H9 (cell line): ENCODE data around the gene FPR2. TPM values are rescaled to one million over a fixed set of nuclear protein-coding genes. Genes with fewer than 3 reads are reported as not detected.

Experiments
- DNase-seq: peaks from one replicate; pipeline ENCODE4 v3.0.0-alpha.2; 2017
- H2AFZ ChIP-seq: one replicate; pipeline ENCODE4 v1.6.1; 2013; ENCODE audit warnings: mild to moderate bottlenecking, low read length, control low read depth, moderate library complexity
- H2AK5ac ChIP-seq: 2 replicates; pipeline ENCODE4 v1.6.1; 2013; ENCODE audit warnings: low read length, control low read depth, mixed read lengths; ENCODE audit not compliant: insufficient read length
- H2BK120ac ChIP-seq: one replicate; pipeline ENCODE4 v1.6.1; 2013; ENCODE audit warnings: low read depth, mild to moderate bottlenecking, low read length, control low read depth, inconsistent platforms; ENCODE audit not compliant: poor library complexity, severe bottlenecking
- H2BK12ac ChIP-seq: 2 replicates; pipeline ENCODE4 v1.6.1; 2013; ENCODE audit warnings: low read length, control low read depth, mixed read lengths, low read depth; ENCODE audit not compliant: insufficient read length
- H2BK15ac ChIP-seq: 2 replicates; pipeline ENCODE4 v1.6.1; 2013; ENCODE audit warnings: low read depth, low read length, control low read depth
- H2BK20ac ChIP-seq: one replicate; pipeline ENCODE4 v1.6.1; 2013; ENCODE audit warnings: low read depth, mild to moderate bottlenecking, low read length, control low read depth, inconsistent platforms; ENCODE audit not compliant: poor library complexity, severe bottlenecking
- H2BK5ac ChIP-seq: 2 replicates; pipeline ENCODE4 v1.6.1; 2013; ENCODE audit warnings: low read length, control low read depth, mixed read lengths; ENCODE audit not compliant: insufficient read length
- H3K14ac ChIP-seq: 2 replicates; pipeline ENCODE4 v1.6.1; 2013; ENCODE audit warnings: low read length, control low read depth; ENCODE audit not compliant: insufficient read depth
- H3K18ac ChIP-seq: 2 replicates; pipeline ENCODE4 v1.6.1; 2013; ENCODE audit warnings: low read depth, mild to moderate bottlenecking, mixed read lengths, low read length, control low read depth; ENCODE audit not compliant: insufficient read length
- H3K23ac ChIP-seq: 2 replicates; pipeline ENCODE4 v1.6.1; 2013; ENCODE audit warnings: low read length, control low read depth, mixed read lengths, low read depth; ENCODE audit not compliant: insufficient read length
- H3K23me2 ChIP-seq: 2 replicates; pipeline ENCODE4 v1.6.1; 2013; ENCODE audit warnings: low read depth, mild to moderate bottlenecking, mixed read lengths, low read length, control low read depth; ENCODE audit not compliant: insufficient read length, poor library complexity, severe bottlenecking
- H3K27ac ChIP-seq: 2 replicates; pipeline ENCODE4 v1.5.1; 2013; ENCODE audit warnings: low read length, control low read depth, mixed read lengths, low read depth; ENCODE audit not compliant: insufficient read length
- H3K27me3 ChIP-seq: 2 replicates; pipeline ENCODE4 v1.6.1; 2013; ENCODE audit warnings: low read length, control low read depth, inconsistent platforms; ENCODE audit not compliant: insufficient read depth
- H3K4ac ChIP-seq: 2 replicates; pipeline ENCODE4 v1.6.1; 2013; ENCODE audit warnings: low read depth, mild to moderate bottlenecking, control low read depth, inconsistent platforms, low read length, moderate library complexity
- H3K4me1 ChIP-seq: 2 replicates; pipeline ENCODE4 v1.6.1; 2013; ENCODE audit warnings: low read length, control low read depth, inconsistent platforms; ENCODE audit not compliant: insufficient read depth
- H3K4me2 ChIP-seq: 2 replicates; pipeline ENCODE4 v1.6.1; 2013; ENCODE audit warnings: low read length, control low read depth, mixed read lengths; ENCODE audit not compliant: insufficient read length, insufficient read depth
- H3K56ac ChIP-seq: 2 replicates; pipeline ENCODE4 v1.6.1; 2013; ENCODE audit warnings: low read depth, mild to moderate bottlenecking, mixed read lengths, low read length, control low read depth; ENCODE audit not compliant: insufficient read length
- H3K79me1 ChIP-seq: 2 replicates; pipeline ENCODE4 v1.6.1; 2013; ENCODE audit warnings: low read depth, mild to moderate bottlenecking, moderate library complexity, low read length, control low read depth, inconsistent platforms; ENCODE audit not compliant: insufficient read depth, poor library complexity, severe bottlenecking
- H3K79me2 ChIP-seq: 2 replicates; pipeline ENCODE4 v1.6.1; 2013; ENCODE audit warnings: low read length, control low read depth, inconsistent platforms; ENCODE audit not compliant: insufficient read depth
- H3K9ac ChIP-seq: 2 replicates; pipeline ENCODE4 v1.6.1; 2013; ENCODE audit warnings: low read length, control low read depth, mixed read lengths; ENCODE audit not compliant: insufficient read length; ENCODE audit errors: extremely low read depth
- H3K9me3 ChIP-seq: one replicate; pipeline ENCODE4 v1.6.1; 2013; ENCODE audit warnings: low read depth, low read length, inconsistent platforms; ENCODE audit not compliant: control insufficient read depth
- H3T11ph ChIP-seq: one replicate; pipeline ENCODE4 v1.6.1; 2013; ENCODE audit warnings: mild to moderate bottlenecking, low read length, control low read depth, inconsistent platforms
- H4K20me1 ChIP-seq: one replicate; pipeline ENCODE4 v1.6.1; 2013; ENCODE audit not compliant: control insufficient read depth, insufficient read length, insufficient read depth
- H4K5ac ChIP-seq: 2 replicates; pipeline ENCODE4 v1.6.1; 2013; ENCODE audit warnings: low read depth, mild to moderate bottlenecking, mixed read lengths, low read length, control low read depth; ENCODE audit not compliant: insufficient read length
- H4K8ac ChIP-seq: replicated peaks from 2 replicates; pipeline ENCODE4 v1.6.1; 2013; ENCODE audit warnings: low read length, control low read depth, mixed read lengths, low read depth; ENCODE audit not compliant: insufficient read length
- H4K91ac ChIP-seq: 2 replicates; pipeline ENCODE4 v1.6.1; 2013; ENCODE audit warnings: low read depth, mild to moderate bottlenecking, moderate library complexity, mixed read lengths, low read length, control low read depth; ENCODE audit not compliant: insufficient read length
- H3K27ac Mint-ChIP-seq, 3 experiments: 2 replicates in 2 of 3; 3 replicates in 1 of 3; pipeline ENCODE4 v1.8.0; 2020 to 2021; ENCODE audit warnings: mixed read lengths in 3 of 3, mild to moderate bottlenecking in 1 of 3, moderate library complexity in 1 of 3
- H3K27me3 Mint-ChIP-seq: 2 replicates; pipeline ENCODE4 v1.8.0; 2021; ENCODE audit warnings: low read depth, mild to moderate bottlenecking, moderate library complexity, mixed read lengths
- H3K36me3 Mint-ChIP-seq, 3 experiments: 2 replicates in 2 of 3; 3 replicates in 1 of 3; pipeline ENCODE4 v1.8.0; 2020 to 2021; ENCODE audit warnings: low read depth in 3 of 3, mixed read lengths in 3 of 3; ENCODE audit not compliant: insufficient read depth in 1 of 3
- H3K4me1 Mint-ChIP-seq, 2 experiments: 2 replicates each; pipeline ENCODE4 v1.8.0; 2020; ENCODE audit warnings: mixed read lengths in 2 of 2
- H3K4me3 Mint-ChIP-seq, 2 experiments: 2 replicates in 1 of 2; 3 replicates in 1 of 2; pipeline ENCODE4 v1.8.0; 2020 to 2021; ENCODE audit warnings: mild to moderate bottlenecking in 2 of 2, mixed read lengths in 2 of 2, moderate library complexity in 1 of 2
- H3K9me3 Mint-ChIP-seq, 2 experiments: 2 replicates in 1 of 2; 3 replicates in 1 of 2; pipeline ENCODE4 v1.8.0; 2020; ENCODE audit warnings: mild to moderate bottlenecking in 2 of 2, mixed read lengths in 2 of 2, moderate library complexity in 1 of 2
- CTCF ChIP-seq: fragments of 200-600 bp; sonication (generic); conservative IDR thresholded peaks from 3 replicates; pipeline ENCODE4 v1.8.0; 2021; ENCODE audit warnings: antibody characterized with exemption, mild to moderate bottlenecking
- WGBS: extraction: QIAGEN DNeasy Blood & Tissue Kit; methylation state at CpG from one replicate; pipeline ENCODE4 v1.1.7; 2013; ENCODE audit warnings: missing lambda C conversion rate, low lambda C conversion rate, mixed read lengths; ENCODE audit not compliant: insufficient read length; ENCODE audit errors: extremely low coverage; 5-methylcytosine and 5-hydroxymethylcytosine counted together
- total RNA-seq: library from RNA; stranded (reverse); gene quantifications from 2 replicates; pipeline ENCODE4 v1.2.1, GENCODE V29; 2021

The FPR2 gene
- total RNA-seq, 1 experiment from 2014 or later = not detected

GRCh38 chr19:51800473-51801244 lies 39.7 kb downstream of the FPR2 start:
- Mint-ChIP-seq H3K9me3 (peaks cover 74 to 89% of the 10 kb centered on the region in 2 experiments), H3K27me3 (peaks cover 7% of the 10 kb centered on the region; the same call in 1 of the 2 replicates), H3K27ac (no peak overlapping the region), H3K4me3 (no peak overlapping the region), H3K4me1 (no peaks in the 10 kb centered on the region), H3K36me3 (peaks cover 5 to 15% (median 7%) of the 10 kb centered on the region in 3 experiments; a peak in 3 of 7 replicates)
- no peak overlapping the region for H3T11ph ChIP-seq
- H3K9me3 ChIP-seq = no peaks in the 10 kb centered on the region
- no peak overlapping the region for H2AK5ac ChIP-seq
- DNase-seq = no peak
- H4K20me1 ChIP-seq = no peaks in the 10 kb centered on the region
- H4K8ac ChIP-seq = no peak overlapping the region
- no peak overlapping the region for H3K56ac ChIP-seq
- no peak overlapping the region for H3K9ac ChIP-seq
- H2AFZ ChIP-seq = no peak overlapping the region
- WGBS = no CpG with 5 or more reads among the region's 7 CpGs
- no peak overlapping the region for H3K4ac ChIP-seq
- H3K4me1 ChIP-seq = no peaks in the 10 kb centered on the region
- no peak overlapping the region for H3K23ac ChIP-seq
- no peak overlapping the region for H2BK5ac ChIP-seq
- no peak overlapping the region for H3K14ac ChIP-seq
- H4K5ac ChIP-seq = no peak overlapping the region
- no peak overlapping the region for H3K18ac ChIP-seq
- H3K4me2 ChIP-seq = no peak overlapping the region
- H4K91ac ChIP-seq = no peak overlapping the region
- no peak overlapping the region for H2BK15ac ChIP-seq
- H3K27me3 ChIP-seq = no peaks in the 10 kb centered on the region
- no peak overlapping the region for H2BK120ac ChIP-seq
- no peaks in the 10 kb centered on the region for H3K79me1 ChIP-seq
- no peaks in the 10 kb centered on the region for H3K79me2 ChIP-seq
- TF ChIP-seq CTCF = no peak
- H3K23me2 ChIP-seq = no peaks in the 10 kb centered on the region
- H2BK20ac ChIP-seq = no peak overlapping the region
- H3K27ac ChIP-seq = no peak overlapping the region
- H2BK12ac ChIP-seq = no peak overlapping the region
